ENCODE results near the gene VCPKMT. TPM values are rescaled to one million over a fixed set of nuclear protein-coding genes. Genes with fewer than 3 reads are reported as not detected.

VCPKMT gene
- total RNA-seq, 4 donors from 2014 or later, result 0.51 to 14.7 (median 10.9) TPM

- H3K9me3 ChIP-seq, result no peaks in the 10 kb centered on the region
- H3K36me3 ChIP-seq, result no peaks in the 10 kb centered on the region
- H3K27ac ChIP-seq, result no peak overlapping the region
- TF ChIP-seq, protein P1, sequence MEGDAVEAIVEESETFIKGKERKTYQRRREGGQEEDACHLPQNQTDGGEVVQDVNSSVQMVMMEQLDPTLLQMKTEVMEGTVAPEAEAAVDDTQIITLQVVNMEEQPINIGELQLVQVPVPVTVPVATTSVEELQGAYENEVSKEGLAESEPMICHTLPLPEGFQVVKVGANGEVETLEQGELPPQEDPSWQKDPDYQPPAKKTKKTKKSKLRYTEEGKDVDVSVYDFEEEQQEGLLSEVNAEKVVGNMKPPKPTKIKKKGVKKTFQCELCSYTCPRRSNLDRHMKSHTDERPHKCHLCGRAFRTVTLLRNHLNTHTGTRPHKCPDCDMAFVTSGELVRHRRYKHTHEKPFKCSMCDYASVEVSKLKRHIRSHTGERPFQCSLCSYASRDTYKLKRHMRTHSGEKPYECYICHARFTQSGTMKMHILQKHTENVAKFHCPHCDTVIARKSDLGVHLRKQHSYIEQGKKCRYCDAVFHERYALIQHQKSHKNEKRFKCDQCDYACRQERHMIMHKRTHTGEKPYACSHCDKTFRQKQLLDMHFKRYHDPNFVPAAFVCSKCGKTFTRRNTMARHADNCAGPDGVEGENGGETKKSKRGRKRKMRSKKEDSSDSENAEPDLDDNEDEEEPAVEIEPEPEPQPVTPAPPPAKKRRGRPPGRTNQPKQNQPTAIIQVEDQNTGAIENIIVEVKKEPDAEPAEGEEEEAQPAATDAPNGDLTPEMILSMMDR (IDR thresholded peaks at IDR 0.05), result no peak
- no peak for TF ChIP-seq POLR2A (IDR thresholded peaks at IDR 0.05)
- no peaks in the 10 kb centered on the region for H3K4me1 ChIP-seq
- no peaks in the 10 kb centered on the region for H3K27me3 ChIP-seq
- no peak for DNase-seq
- H3K4me3 ChIP-seq, result no peak overlapping the region
- intact Hi-C loops (cut with DNase I; ENCODE audit: low total_unique reads), result no loop called here
Observed at GRCh38 chr14:50085570-50086320, 30.6 kb downstream of the VCPKMT start.

DNA sequence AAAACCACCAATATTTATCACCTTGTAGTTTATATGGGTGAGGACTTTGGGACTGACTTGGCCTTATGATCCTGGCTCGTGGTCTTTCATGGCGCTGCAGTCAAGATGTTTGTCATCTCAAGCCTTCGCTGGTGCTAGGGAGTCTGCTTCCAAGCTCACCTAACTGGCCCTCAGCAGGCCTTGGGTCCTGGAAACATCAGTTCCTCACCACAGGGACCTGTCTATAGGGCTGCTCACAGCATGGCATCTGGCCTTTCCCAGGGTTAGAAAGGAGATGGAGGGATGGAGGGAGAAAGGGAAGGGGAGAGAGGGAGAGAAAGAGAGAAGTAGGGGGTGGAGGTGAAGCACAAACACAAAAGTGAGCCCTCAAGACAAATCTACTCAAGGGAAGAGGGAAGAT, 31.7 kb downstream of the VCPKMT start:
- no peak for DNase-seq
- Histone ChIP-seq H3K27me3 (no peaks in the 10 kb centered on the region), H3K4me1 (no peaks in the 10 kb centered on the region), H3K9me3 (no peaks in the 10 kb centered on the region), H3K36me3 (no peaks in the 10 kb centered on the region), H3K27ac (no peak overlapping the region), H3K4me3 (no peak overlapping the region)
- intact Hi-C loops (cut with DNase I; ENCODE audit: low total_unique reads), result no loop called here
- TF ChIP-seq POLR2A (IDR thresholded peaks at IDR 0.05), result no peak
- TF ChIP-seq, protein P1 (IDR thresholded peaks at IDR 0.05), result no peak

DNA sequence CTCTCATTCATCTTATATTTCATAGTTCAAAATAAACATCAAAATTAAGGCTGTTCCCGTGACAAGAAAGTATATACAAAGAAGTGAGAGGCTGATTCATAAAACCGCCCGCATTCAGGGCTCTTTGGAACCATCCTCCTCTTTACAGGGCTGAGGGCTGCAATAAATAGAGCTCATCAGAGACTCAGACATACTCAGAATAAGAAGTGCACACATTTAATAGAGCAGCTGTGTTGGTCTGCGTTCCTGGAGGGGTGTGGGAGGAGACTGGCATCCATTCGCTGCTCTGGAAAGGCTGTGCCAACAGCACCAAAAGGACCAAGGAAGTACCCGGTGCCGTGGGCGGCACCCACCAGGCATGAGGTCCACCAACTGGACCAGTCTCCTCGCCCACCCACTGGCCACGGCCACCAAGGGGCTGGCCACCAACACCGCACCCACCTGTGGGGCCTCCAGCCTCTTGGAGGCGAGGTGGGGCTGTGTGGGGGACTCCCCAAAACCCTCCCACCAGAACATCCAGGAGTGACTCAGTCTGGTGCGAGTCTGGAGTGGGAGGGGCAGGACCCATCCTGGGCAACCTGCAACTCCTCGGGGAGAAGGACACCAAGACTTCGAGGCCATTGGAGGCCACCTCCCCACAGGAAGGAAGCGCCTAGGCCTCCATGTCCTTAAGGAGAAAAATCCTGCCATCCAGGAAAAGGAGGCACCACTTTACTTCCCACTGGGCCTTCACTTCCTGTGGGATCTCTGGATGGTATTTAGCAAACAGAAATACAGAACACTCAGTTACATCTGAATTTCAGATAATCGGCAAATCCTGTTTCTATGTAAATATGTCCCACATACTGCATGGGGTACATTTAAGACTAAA, 32.7 kb downstream of the VCPKMT start:
- intact Hi-C loops (cut with DNase I; ENCODE audit: low total_unique reads), result no loop called here
- DNase-seq, result no peak
- H3K4me3 ChIP-seq, result no peak overlapping the region
- no peaks in the 10 kb centered on the region for H3K4me1 ChIP-seq
- no peaks in the 10 kb centered on the region for H3K9me3 ChIP-seq
- H3K27me3 ChIP-seq, result no peaks in the 10 kb centered on the region
- TF ChIP-seq POLR2A (IDR thresholded peaks at IDR 0.05), result no peak
- TF ChIP-seq, protein P1 (IDR thresholded peaks at IDR 0.05), result no peak
- no peaks in the 10 kb centered on the region for H3K36me3 ChIP-seq
- peak overlapping the region; percentile 55 to 57 for H3K27ac ChIP-seq

DNA sequence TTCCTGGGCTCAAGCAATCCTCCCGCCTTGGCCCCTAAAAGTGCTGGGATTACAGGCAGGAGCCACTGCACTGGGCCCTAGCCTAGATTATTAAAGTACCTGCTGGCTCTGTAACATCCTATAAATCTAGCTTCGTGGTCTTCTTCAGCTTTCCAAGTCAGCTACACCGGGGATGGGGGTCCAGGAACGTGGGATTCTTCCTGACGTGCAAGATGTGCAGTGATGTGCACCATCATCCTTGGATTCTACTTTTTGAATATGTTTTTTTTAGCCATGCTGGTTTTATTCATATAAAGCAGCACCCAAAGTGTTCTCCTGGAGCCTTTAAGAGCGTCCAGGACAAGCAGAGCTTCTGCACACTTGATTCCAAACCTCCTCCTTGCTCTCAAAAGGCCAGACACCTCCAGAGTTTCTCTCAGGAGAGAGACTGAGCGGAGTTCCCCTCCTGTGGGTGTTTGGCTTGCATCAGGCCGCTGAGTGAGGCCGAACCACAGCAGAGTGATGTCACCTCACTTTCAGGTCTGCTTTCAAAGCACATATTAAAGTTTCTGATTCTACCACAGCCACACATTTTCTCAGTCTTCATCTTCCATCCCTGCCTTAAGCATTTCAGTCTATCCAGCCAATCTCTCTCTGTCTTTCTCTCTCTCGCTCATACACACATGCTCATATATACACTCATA, 33.4 kb downstream of the VCPKMT start:
- intact Hi-C loops (cut with DNase I; ENCODE audit: low total_unique reads), result no loop called here
- Histone ChIP-seq H3K27me3 (no peaks in the 10 kb centered on the region), H3K27ac (peak overlapping the region; percentile 55 to 57), H3K4me3 (no peak overlapping the region), H3K4me1 (no peaks in the 10 kb centered on the region), H3K9me3 (no peaks in the 10 kb centered on the region), H3K36me3 (no peaks in the 10 kb centered on the region)
- TF ChIP-seq, protein P1 (IDR thresholded peaks at IDR 0.05), result no peak
- TF ChIP-seq POLR2A (IDR thresholded peaks at IDR 0.05), result no peak
- peak in 1 of 2 donors; percentile 38 for DNase-seq

Measured in uterus (tissue), 4 donors.